ENCODE results near the gene SMARCC2.
"Not testable (repeated sequence)": the region's sequence is repeated elsewhere in the genome, so short reads cannot be mapped to it uniquely, and the experiment has no call there.

Gene SMARCC2

DNA sequence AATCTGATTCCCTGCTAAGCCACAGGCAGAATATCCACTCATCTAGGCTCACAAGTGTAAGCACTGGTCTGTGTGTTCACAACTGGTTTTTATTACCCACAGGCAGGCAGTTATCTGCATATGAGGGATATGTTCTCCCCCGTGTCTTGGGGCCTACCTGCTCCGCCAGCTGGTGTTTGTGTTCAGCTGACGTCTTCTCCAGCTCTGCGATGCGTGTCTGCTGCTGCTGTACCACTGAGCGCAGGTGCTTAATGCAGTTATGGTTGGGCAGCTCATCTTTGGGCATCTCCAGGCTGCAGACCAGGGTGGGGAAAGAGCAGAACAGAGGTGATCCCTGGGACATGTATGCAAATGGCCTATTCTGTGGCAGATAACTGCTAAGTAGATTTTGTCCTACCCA lies 18.7 kb upstream of the SMARCC2 start:
- DNase-seq (ENCODE audit: low read depth) = no peak

DNA sequence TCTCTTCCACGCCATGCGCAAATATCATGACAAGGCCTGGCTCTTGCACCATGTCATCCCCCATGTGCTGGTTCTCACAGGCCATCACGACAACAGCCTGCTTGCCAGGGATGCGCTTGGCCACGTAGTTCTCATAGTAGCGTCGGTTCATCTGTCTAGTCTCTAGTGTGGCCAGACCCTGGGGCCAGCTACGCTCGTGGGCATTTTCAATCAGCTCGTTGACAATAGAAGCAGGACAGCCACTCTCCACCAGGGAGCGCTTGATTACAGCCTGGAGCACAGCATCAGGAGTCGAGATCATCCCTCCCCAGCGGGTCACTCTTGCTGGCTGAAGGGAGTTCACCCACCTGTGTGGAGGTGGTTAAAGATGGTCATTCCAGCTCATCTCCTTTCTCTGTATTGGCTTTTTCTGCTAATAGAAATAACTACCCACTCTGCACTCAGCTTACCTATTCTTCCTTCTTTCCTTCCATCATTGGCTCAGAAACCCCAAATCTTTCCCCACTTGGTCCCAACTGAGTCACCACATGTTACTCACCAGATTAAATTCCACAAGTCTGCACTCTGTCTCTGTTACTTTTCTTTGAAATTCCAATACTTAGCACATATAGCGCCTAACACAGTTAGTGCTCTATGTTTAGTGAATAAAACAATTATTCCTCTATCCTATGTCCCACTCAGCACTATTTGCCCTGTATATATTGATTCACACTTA lies 17.3 kb upstream of the SMARCC2 start:
- DNase-seq (ENCODE audit: low read depth) = peak; percentile 16

DNA sequence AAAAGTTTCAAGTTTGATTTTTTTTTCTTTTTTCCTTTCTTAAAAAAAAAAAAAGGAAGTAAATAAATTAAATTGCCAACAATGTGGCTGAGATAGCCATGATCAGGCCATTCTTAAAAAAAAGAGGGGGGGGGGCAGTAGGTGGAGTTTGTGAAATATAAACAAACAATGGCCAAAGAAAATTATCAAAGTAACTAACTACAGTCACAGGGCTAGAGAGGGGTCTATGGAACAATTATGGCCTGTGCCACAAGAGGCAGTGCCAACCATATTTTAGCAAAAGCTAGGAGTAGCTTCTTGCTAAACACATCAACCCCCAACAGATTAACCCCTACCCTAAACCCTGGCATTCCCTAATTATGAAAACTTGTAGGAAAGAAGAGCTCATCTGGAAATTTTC lies 16.2 kb upstream of the SMARCC2 start:
- no peak for DNase-seq (ENCODE audit: low read depth)

DNA sequence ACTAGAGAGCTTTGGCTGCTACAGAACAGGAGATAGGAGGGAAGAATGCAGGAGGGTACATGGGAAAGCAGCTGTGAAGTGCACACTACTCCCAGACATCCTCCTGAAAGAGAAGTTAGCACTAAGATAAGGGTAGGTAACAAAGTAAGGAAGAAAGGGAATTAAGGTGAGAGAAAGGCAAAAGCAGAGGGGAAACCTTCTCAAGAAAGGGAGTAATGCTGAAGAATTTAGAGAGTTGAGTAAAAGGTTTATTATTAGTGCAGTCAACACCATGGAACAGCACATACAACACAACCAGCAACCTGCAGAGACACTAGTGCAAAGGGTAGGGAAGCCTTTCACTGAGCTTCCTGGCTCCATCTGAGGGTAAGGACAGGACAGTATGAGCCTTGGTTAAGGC lies 15.0 kb upstream of the SMARCC2 start:
- no peak for DNase-seq (ENCODE audit: low read depth)

DNA sequence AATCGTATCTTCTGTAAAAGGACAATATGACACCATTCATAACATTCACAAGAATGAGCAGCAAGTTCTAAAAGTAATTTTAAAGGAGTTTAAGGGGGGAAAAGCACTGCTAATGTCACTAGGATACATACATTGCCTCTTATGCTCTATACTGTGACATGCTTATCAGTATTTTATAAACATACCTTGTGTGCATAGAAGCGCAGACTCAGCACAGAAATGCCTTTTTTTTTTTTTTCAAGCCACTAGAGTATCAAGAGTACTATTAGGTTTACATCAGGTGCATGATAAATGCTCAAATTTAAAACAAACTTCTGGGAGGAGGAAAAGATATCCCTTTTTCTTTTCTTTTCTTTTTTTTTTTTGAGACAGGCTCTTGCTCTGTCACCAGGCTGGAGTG lies 13.6 kb upstream of the SMARCC2 start:
- no peak for DNase-seq (ENCODE audit: low read depth)

DNA sequence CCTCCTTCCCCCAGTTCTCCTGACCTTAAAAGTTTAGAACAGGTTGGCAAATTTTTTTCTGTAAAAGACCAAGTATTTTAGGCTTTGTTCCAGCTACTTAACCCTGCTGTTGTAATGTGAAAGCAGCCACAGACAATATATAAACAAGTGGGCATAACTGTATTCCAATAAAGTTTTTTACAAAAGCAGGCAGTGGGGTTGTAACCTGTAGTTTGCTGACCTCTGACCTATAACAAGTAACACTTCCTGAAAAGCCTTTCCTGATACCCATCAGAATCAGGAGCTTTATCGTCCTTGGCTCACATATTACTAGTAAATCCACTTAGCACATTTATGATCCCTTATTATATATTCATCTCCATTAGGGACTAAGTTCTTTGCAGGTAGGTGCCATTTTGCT lies 13.1 kb upstream of the SMARCC2 start:
- DNase-seq (ENCODE audit: low read depth) = no peak

DNA sequence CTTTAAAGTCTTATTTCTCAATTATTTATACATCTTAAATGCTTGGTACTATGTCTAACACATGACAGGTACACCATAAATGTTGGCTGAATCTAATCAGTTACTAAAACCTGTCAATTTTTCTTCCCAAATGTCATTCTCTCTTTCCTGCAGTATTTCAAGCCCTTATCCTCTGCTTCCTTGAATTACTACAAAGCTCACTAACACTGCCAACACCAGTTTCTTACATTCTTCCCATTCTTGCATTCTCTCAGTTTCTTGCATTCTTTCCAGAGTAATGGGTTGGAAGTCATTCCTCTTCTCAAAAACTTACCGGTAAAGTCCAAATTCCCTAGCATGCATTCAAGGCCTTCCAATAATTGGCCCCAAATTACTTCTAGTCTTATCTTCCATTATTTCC lies 9.6 kb upstream of the SMARCC2 start:
- no peak for DNase-seq (ENCODE audit: low read depth)

DNA sequence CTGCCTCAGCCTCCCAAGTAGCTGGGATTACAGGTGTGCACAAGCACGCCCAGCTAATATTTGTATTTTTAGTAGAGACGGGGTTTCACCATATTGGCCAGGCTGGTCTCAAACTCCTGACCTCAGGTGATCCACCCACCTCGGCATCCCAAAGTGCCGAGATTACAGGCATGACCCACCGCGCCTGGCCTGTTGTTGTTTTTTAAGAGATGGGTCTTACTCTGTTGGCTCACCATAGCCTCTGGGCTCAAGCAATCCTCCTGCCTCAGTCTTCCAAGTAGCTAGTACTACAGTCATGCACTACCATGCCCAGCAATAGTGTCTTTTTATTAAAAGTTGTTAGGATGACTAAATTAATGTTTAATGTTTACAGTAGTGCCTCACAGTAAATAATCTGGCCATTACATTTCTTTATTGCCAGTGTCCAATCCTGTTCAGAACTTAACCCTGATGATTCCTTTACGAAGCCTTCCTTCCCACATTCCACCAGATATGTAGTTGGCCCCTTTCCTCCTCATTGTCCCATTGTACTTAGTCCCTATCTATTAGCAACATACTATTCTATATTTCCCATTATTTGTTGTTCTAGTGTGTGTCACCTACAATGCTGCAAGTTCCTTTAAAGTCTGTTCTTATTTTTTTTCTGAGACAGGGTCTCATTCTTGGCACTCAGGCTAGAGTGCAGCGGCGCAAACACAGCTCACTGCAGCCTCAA lies 8.8 kb upstream of the SMARCC2 start:
- DNase-seq (ENCODE audit: low read depth) = no peak

DNA sequence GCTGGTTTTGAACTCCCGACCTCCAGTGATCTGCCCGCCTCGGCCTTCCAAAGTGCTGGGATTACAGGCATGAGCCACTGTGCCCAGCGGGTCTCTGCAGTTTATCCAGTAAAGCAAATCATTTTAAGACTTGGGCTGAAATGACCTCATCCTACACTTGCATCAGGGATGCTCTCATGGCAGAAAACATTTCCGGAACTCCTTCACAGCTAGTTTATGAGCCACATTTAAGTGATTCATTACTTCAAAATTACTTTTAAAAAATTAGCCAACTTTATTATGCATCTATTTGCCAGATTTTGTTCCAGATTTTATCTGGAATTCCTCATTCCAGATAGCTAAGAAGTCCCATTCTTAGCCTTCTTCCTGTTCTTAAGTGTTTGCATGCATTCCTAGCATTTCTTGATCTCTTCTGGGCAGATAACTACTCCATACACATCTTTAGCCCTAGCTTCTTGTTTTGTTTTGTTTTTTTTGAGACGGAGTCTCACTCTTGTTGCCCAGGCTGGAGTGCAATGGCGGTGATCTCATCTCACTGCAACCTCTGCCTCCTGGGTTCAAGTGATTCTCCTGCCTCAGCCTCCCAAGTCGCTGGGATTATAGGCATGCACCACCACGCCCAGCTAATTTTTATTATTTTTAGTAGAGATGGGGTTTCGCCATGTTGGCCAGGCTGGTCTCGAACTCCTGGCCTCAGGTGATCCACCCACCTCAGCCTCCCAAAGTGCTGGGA lies 7.7 kb upstream of the SMARCC2 start:
- not testable (repeated sequence) for DNase-seq (ENCODE audit: low read depth)

DNA sequence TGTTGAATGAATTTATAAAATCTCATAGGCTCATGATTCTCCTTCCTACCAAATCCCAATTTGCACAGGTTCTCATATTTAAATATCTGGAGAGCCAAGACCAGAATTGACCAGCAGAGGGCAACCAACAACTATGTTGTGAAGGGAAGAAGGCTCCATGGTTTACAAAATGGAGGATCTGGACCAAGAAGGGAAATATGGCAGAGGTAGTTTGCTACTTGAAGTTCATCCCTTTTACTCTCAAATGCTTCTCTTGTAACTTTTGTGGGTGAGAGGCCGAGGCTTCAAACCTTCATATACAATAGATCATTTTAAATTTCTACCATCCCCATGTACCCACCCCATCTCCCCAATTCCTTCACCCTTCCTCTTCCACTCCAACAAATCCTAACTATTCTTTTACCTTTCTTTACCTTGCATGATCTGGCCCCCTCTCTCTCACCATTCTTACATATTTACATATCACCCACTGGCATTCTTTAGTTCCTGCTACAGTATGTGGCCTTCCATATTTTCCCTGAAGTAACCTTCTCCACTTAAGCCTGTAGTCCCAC lies 3.8 kb upstream of the SMARCC2 start:
- DNase-seq (ENCODE audit: low read depth) = peak; percentile 38

DNA sequence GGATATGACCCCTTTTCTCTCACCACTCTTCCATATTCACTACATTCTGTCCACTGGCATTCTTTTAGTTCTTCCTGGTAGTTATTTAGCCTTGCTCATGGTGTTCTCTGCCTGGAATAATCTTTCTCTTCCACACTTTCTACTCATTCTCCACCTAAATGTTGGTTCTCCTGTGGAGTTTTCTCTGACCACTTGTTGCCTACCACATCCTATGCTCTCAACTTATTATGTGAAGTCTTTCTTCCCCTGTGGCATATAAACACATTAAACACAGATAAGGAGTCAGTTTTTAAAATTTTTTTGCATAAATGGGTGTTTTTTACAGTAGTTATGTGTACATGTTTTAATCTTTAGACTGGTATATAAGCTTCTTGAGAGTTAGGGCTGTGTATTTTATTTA lies 3.3 kb upstream of the SMARCC2 start:
- no peak for DNase-seq (ENCODE audit: low read depth)

DNA sequence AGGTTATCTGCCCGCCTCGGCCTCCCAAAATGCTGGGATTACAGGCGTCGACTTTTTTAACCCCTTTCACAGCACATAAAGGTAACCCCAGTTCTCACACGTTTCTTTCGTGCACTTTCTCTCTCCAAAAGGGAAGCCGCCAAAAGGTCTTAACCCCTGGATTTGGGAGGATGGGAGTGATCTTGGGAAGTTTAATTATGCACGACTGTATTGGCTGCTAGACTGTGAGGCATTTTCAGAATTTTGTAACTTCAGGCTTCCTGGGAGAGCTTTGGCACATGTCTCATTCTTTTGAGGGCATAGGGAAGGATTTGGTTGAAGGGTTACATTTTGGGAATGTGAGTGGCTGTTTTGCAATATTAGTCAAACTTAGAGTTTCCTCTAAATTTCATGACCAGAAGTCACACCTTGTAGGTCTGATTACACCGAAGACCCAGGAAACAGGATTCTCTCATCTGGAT lies 1.4 kb upstream of the SMARCC2 start:
- DNase-seq (ENCODE audit: low read depth) = no peak

DNA sequence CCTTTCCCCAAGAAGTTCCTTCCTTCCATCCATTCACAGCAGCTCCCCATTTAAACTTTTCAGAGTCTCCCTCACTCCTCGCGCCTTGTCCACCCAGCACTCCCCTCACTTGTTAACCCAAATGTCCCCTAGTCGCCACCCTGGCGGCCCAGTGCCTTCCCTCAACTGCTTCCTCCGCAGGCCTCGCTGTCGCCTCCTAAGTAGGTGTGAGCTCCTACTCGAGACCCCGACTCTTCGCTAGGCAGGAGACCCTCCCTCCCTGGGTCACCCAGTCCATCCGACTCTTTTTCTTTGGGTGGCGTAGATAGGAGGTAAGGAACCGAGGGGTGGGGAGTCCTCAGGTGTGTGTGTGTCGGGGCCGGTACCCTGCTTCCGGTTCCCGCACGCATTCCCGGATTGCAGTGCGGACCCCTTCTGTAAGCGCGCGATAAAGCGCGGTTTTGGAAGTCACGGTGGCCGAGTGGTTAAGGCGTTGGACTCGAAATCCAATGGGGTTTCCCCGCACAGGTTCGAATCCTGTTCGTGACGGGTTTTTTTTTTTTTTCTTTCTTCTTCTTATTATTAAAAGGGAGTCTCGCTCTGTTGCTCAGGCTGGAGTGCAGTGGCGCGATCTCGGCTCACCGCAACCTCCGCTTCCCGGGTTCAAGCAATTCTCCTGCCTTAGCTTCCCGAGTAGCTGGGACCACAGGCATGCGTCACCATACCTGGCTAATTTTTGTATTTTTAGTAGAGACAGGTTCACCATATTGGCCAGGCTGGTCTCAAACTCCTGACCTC lies 823 bp upstream of the SMARCC2 start:
- peak; percentile 54 for DNase-seq (ENCODE audit: low read depth)

DNA sequence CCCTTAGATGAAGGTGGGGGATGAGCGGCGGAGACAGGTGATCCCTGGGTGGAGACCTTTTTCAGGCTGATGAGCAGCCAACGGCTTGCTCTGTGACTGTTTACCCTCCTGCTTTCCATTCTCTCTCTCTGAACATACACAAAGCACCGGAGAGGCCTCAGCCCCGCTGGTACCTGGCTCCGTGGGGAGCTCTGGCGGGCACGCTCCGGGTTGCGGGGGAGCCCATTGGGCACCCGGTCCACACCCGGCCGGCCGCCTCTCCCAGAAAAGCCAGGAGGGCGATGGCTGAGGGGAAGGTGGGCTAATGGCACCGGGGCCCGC lies 545 bp downstream of the SMARCC2 start:
- no peak for DNase-seq (ENCODE audit: low read depth)

DNA sequence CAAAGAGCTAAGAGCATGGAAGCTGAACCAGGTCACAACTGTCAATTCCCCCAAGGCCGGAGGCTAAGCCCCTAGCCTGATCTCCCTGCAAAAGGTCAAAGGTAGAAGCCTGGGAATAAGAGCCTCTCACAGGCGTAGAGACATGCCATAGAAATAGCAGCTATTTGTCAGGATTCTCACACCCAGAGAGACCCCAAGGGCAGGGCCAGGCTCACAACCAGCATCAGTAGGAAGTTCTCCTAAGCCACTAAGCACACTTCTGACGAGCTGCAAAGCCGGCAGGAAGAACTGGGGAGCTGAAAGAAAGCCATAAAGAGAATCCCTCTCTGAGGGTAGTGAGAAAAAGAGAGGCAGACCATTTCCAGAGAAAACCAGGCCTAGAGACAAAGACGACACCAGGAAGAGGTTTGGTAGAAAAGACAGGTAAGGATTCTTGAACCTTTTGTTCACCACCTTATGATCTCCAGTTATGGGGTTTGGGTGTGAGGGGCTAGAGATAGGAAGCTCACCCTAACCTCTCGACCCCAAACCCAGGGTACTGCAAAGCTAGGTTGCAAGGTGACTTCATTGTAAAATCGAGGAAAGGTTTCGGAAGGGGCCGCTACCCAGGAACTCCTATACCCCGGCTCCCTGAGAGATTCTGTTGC lies 1.0 kb downstream of the SMARCC2 start:
- DNase-seq (ENCODE audit: low read depth) = no peak

DNA sequence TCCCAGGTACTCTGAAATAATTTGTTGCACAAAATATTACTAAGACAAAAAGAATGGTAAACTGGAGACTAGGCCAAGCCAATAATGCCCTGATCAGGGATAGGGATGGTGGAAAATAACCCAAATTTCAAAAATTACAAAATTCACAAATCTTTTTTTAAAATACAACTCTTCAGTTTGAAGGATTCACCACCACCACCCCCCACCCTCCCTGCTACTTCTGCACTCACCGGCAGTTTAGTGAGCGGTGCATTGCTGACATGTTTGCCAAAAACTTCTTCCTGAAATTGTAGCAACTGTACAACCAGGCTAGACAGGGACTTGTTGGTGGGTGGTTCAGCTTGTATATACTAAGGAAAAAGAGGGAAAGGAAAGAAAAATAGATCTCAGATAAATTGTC lies 2.3 kb downstream of the SMARCC2 start:
- no peak for DNase-seq (ENCODE audit: low read depth)

DNA sequence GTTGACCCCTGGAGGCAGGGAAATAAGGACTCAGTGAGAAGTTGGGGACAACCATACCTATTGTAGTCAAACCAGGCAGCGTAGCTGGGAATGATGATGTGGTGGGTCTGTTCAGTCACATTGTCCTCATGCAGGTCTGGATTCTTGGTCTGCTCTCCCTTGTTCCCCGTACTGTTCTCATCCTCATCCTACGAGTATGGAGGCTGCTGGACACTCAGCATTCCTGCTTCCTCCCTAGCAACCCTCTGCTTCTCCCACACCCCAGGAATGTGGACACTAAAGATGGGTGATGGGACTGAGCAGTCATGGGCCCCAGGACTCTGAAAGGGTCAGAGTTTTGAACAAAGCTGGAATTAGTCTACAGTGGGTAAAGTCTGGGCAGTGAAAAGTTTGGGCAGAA lies 10.9 kb downstream of the SMARCC2 start:
- DNase-seq (ENCODE audit: low read depth) = no peak

DNA sequence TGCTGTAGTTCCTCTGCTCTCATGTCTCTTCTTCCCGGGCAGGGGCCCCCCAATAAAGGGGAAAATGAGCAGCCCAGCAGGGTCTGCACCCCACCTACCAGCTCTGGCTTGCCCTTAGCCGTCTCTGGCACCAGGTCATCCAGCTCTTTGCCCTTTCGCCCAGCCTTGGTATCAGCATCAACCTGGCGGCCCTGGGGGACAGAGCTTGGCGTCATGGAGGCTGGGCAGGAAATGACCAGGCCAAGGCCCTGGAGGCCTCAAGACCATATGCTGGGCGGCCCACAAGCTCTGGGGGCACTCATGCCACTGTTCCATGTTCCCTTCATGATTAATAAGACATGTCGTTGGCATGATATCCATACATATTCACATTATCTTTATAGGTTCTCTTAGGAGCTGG lies 16.4 kb downstream of the SMARCC2 start:
- no peak for DNase-seq (ENCODE audit: low read depth)

DNA sequence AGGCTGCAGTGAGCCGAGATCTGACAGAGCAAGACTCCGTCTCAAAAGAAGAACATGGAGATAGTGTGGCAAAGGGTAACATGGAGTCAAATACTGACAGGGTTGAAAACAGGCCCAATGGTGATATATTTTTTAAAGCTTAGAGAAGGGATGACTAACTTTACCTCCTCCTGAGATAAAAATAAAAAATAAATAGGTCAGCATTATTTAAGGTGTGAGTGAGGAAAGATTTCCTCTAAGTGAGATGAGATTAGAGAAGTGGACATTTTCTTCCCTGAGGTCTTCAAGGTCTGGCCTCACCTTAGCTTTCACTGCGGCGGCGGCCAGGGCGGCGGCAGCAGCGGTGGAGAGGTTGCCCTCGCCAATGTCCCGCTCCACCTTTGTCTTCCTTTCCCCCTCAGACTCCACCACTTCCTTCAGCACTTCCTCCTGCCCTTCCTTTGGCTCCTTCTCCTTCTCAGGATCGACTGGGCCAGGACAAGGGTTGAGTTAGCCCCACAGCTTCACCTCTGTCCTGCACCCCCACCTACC lies 20.0 kb downstream of the SMARCC2 start:
- no peak for DNase-seq (ENCODE audit: low read depth)

DNA sequence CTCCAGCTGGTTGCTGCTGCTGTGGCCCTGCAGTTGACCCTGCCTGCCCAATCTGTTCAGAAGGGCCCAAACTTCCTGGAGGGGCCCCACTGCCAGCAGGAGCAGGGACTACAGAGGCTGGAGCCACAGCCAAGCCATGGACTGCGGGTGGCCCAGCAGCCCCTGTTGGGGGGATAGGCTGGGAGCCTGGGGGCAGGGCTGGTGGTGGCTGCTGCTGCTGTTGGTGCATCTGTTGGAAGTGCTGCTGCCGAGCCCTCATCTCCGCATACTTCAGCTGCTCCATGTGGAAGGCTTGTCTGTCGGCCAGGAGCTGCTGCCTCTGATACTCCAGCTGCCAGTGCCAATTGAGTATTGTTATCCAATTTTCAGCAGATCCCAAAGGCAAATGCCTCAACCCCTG lies 23.9 kb downstream of the SMARCC2 start:
- DNase-seq (ENCODE audit: low read depth) = no peak

DNA sequence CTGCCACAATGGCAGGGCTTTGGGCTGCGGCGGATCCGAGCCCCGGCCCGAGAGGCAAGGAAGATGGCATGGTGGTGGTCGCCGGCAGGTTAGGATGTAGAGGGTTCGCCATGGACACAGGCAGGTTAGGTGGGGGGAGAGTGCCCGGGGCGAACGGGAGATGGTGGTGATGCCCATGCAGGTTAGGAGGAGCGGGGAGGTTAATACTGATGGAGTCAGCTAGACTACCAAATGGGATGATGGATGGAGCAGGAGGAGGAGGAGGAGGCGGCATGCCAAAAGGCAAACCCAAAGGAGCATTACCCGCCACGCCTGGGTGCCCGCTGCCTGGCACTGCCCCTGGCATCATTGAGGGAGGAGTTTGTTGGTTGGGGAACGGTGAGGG lies 24.9 kb downstream of the SMARCC2 start:
- DNase-seq (ENCODE audit: low read depth) = no peak
